Activated CD8-positive, alpha-beta memory T cell treated with anti-CD3 and anti-CD28 coated beads for 36 hours (primary cell): ENCODE measurements around the gene COL5A1. TPM values are rescaled to one million over a fixed set of nuclear protein-coding genes. Genes with fewer than 3 reads are reported as not detected.

Experiments used
- CTCF ChIA-PET: fragments of 350-600 bp; sonication (Branson Sonifier 250); formaldehyde crosslinking; loops from one replicate; lab custom pipeline; 2021; ENCODE audit warnings: antibody characterized with exemption; lab: Charles Lee
- POLR2A ChIA-PET: fragments of 350-600 bp; sonication (Branson Sonifier 250); formaldehyde crosslinking; loops from one replicate; lab custom pipeline; 2021; ENCODE audit warnings: antibody characterized with exemption; lab: Charles Lee
- total RNA-seq, 2 experiments: library from RNA; stranded (reverse); gene quantifications; one replicate each; pipeline ENCODE4 v1.2.3, GENCODE V29; 2021

COL5A1 gene
- total RNA-seq, 2 experiments from 2014 or later = not detected

DNA sequence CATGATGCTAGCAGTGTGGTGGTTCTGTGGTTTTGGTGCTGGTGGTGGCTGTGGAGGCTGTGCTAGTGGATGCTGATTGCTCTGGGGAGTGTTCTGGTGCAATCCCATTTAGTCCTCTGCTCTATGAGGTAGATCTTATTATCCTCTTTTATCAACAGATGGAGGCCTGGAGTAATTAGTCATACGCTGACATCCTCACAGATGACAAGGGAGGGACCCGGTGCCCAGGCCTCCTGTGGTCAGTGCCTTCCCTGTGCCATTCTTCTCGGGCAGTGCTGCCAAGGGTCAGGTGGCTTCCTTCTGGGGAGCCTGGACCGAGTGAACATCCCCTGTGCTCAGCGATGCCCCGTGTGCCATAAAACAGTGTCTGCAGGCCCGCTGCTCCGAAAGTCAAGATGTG, 74.5 kb downstream of the COL5A1 start:
- ChIA-PET POLR2A (no interaction called here), CTCF (no interaction called here)

DNA sequence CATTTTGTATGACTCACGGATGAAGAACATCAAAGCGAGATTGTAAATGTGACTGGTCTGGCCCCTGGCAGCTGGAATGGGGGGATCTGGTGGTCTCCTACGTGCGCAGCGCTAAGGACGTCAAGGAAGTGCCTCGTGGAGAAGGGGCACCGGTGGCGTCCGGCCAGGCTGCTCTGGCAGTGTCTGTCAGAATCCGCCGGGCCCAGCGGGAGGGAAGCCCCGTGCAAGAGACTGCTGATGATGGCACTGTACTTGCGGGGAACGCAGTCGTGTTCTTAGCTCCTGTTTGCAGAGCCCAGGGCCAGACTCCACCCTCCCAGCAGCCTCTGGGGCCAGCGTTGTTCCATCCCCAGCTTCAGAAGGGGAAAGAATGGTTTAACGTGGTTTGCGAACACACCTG, 75.5 kb downstream of the COL5A1 start:
- POLR2A ChIA-PET = no interaction called here
- CTCF ChIA-PET = no interaction called here

DNA sequence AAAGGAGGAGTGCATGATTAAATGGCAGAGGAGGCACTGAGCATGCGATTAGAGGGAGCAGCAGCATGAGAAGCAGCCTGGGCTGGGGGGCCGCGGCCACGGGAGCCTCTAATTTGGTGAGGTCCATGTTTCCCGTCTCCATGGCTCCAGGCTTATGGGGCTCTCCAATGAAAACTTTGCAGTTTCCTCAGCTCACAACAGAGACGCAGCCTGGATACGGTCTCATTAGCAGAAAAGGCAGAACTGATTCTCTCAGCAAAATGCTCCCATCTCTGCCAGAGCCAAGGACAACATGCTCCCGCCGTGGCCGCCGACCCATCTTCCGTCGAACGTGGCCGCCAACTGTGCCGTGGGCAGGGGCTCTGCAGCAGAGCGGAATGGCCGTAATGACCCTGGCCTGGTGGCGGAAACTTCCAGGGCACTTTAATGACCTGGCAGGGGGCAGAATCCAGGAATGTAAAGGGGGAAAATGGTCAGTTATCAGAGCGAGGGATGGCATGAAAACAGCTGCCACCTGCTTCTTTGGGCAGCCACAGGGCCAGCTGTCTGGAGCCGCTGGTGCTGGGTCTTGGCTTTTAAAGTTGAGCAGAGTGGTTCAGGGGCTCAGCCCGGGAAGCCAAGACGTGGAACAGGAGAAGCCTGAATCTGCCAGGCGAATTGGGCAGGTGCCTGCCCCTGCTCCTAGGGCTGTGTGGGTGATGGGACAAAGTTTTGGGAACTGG, 76.5 kb downstream of the COL5A1 start:
- CTCF ChIA-PET = no interaction called here
- POLR2A ChIA-PET = no interaction called here

DNA sequence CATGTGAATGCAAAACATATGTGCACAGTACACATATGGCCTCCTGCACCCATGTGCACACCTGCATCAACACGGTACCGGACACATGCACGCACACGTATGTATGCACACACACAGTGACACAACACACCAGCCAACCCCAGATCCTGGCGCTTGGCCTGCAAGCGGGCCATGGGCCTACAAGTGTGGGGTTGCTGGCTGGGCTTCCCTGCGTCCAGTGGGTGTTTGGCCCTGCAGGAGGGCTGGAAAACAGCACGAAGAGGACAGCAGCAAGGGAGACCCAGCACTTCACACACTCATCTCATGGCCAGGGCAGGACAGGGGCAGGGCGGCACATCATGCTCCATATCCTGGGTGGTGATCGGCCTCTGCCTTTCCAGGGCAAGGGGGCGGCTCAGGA, 77.7 kb downstream of the COL5A1 start:
- ChIA-PET CTCF (no interaction called here), POLR2A (no interaction called here)

DNA sequence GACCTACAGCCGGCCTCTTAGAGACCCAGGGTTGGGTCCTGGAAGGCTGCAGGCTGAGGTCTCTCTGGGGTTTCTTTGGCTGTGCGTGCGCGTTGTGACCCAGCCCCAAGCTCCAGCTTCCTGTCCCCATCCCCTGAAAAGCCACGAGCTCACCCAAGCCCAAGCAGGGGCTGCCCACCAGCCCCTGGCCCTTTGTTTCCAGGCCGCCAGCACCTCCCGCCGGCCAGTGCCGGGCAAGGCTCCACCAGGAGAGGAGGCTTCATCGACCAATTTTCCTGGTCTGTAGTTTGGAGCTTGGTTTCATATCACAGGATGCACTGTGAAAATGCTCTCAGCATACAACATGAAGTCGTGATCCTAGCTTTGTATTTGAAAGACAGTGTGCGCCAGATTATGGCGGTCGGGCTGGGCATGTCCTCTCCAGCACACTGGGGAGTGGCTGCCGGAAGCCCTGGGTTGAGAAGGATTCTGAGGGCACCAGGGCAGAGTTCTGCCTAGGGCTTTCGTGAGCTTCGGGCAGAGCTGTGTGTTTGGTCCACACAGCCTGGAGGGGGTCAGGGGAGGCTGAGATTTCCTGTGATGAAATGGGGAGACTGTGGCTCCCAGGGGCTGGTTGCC, 78.6 kb downstream of the COL5A1 start:
- POLR2A ChIA-PET = no interaction called here
- CTCF ChIA-PET = no interaction called here

DNA sequence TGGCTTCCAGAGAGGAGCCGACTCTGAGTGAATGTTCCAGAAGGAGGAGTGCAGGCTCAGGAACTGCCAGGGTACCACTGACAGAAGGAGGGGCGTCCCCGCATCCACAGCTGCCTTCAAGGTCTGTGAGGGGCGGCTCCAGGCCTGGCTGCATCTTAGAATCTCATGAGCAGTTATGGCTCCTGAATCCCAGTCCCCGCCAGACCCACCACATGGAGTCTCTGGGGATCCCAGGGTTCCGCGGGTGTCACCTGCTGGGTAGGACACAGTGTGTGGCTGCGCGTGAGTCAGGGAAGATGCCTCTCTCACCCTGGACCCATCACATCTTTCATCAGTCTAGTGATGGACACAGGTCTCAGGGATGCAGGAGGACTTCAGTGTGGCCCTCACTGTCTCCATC, 79.2 kb downstream of the COL5A1 start:
- ChIA-PET CTCF (no interaction called here), POLR2A (no interaction called here)

DNA sequence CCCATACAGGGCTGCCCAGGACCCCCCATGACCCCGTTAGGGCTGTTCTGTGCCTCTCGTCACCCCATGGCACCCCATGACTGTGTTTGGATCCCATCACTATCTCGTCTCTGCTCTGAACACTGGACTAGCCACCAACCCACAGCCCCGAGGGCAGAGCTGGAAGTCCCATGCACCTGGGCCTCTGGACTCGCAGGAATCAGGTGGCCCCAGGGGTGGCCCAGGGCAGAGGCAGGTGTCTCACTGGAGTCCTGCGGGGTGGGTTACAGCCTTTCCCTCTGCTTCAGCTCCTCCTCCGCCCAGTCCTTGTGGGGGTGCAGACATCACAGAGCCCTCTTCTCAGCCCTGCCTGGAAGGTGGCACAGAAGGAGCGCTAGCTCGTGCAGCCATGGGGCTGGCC, 79.7 kb downstream of the COL5A1 start:
- POLR2A ChIA-PET = no interaction called here
- CTCF ChIA-PET = no interaction called here

DNA sequence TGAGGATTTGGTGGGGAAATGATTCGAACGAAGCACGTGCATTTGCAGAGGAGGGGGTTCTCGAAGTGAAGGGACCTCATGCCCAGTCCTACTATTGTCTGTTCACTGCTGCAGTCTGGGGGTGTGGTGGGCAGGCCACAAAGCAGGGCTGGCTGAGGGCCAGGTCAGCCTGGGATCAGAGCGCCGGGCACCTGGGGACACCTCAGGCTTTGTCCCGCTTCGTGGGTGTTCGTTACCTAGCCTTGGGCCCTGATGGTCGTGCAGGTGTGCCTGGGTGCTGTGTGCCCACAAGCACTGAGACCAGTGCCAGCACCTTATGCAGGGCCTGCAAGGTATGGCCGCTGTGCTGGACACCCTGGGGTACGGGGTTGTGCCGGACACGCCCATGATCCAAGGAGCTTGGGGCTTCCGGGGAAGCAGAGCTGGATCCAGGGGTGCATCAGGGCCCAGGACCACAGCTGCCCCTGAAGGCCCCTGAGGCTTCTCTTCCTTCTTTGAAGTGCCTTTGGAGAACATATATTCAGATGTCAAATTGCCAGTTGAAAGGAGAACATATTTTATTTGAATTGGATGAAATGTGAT, 80.6 kb downstream of the COL5A1 start:
- ChIA-PET CTCF (no interaction called here), POLR2A (no interaction called here)

DNA sequence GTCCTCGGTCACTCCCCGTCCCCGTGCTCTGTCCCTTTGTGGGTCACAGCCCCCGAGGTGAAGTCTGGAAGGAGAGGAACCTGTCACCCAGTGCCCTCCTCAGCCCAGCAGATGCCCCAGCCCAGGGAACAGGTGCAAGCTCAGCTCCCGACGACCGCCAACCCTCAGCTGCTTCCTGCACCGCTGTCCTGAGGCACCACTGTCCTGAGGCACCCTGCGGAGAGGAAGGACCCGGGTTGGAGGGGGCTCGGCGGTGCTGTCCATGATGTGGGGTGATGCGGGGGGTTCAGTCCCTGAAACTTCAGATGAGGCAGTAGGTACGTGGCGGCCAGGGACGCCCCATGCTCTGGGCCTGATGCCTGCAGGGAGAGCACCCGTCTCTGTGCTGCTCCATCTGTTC, 81.4 kb downstream of the COL5A1 start:
- ChIA-PET CTCF (no interaction called here), POLR2A (no interaction called here)

DNA sequence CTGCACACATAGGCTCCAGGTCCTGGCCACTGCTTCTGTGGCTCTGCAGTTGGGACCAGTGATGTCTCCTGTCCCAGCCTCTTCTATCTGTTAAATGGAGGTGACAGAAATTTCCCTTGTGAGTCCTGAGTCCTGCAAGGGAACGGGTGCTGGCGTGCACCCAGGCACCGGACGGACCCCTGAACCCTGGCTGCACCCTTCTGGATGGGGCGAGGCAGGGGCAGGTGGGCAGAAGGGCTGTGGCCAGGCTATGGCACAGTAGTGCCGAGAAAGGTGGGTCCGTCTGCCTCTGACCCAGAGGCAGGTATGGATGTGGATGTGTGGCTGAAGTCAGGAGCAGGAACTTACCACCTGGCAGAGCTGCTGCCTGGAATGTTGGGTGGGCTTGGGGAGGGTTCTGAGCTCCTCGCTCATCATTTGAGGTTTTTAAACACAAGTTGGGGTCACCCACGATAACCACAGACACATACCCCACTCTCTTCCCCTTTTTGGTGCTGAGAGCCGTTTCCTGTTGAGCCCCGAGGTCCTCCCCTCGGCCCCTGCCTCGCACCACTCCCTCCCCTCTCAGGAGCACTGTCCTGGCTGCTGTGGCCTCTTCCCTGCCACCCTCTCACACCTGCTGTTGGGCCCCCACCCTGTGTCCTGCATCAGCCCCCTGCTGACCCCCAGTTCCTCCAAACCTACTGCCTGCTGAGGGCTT, 82.0 kb downstream of the COL5A1 start:
- CTCF ChIA-PET = no interaction called here
- POLR2A ChIA-PET = no interaction called here

DNA sequence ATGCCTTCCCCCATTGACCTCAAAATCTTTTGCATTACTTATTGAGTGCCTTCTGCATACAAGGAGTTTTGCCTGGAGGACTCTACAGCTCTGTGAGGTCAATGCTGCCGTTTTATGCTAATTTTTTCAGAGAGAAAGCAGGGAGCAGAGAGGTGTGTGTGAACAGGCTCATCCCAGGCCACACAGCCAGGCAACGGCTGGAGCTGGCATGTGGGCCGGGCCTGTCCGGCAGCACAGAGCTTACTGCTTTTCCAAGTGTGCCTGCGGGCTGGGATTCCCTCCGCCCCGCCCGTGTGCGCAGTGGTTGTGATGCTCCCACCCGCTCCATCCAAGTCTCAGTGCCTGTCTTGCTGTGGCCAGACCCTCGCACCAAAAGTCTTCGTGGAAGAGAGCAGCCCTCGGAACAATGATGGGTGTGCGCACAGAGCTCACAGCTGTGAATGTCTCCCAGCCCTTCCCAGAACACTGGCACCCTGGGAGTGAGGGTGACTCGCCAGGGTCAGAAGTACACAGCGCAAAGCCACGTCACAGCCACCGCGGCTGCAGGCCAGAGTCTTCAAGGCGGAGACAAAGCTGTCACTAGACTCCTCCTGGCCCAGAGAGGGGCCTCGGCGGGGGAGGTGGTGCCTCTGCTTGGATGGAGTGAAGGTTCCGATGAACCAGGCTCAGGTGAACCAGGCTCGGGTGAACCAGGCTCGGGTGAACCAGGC, 82.8 kb downstream of the COL5A1 start:
- POLR2A ChIA-PET = no interaction called here

DNA sequence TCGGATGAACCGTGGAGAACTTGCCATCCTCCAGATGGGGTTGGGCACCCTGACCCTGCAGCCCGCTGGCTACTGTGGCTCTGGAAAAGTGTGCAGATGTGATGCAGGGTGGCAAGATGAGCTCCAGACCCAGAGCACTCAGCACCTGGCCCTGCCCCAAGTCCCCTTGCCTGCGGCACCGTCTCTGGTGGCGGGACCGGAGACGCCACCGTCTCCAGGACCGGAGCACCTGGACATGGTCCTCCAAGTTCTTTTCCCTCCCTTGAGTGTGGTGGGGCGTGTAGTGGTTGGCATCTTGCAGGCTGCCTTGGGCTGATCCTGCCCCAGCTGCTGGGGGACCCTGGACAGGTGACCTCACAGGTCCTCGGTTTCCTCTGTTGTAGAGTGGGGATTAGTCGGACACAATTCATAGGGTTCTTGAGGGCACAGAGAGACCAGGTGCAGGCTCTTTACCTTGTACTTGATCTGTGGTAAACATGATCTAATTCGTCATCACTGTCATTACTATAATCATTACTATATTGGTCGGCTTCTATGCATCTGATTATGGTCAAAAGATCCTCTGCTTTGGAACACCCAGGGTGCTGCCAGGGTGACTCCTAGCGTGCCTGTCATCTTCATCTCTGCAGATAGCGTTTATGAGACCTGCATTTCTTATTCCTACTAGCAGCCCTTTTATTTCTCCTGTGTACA, 83.5 kb downstream of the COL5A1 start:
- POLR2A ChIA-PET = no interaction called here
- CTCF ChIA-PET = no interaction called here

More for the DNA sequence above, 82.8 kb downstream of the COL5A1 start:
- CTCF ChIA-PET = no interaction called here

DNA sequence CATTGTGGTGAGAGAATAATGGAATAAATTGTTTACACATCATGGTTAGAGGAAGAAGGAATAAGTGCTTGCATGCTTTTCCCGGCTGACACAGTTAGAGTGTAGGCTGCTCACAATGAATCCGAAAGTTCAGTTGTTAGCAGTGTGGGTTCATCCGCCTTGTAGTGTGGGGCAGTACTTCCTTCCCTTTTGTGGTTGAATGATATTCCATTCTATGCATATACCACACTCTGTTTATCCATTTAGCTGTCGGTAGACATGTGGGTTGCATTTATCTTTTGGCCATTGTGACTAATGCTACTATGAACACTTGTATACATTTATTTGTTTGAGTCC, 84.0 kb downstream of the COL5A1 start:
- CTCF ChIA-PET = no interaction called here
- POLR2A ChIA-PET = no interaction called here

DNA sequence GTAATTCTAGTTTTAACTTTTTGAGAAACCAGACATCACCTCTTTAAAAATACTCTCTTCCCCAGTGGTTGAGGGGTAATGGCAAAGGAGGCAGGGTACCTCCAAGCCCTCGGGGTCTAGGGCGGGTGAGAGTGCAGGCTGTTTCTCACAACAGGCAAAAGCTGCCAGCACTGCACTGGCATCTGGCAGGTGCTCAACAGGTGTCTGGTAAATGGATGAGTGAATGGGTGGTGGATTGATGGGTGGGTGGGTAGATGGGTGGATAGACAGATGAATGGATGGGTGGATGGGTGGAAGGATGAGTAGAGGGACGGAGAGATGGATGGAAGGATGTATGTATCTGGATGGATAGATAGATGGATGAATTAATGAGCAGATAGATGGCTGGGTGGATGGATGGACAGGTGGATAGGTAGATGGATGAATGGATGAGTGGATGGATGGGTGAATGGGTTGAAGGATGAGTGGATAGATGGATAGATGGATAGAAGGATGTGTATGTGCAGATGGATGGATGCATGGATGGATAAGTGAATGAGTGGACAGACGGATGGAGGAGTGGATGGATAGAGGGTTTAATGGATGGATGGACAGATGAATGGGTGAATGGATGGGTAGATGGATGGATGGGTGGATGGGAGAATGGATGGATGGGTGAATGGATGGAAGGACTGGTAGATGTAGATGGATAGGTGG, 84.6 kb downstream of the COL5A1 start:
- POLR2A ChIA-PET = no interaction called here
- CTCF ChIA-PET = no interaction called here

DNA sequence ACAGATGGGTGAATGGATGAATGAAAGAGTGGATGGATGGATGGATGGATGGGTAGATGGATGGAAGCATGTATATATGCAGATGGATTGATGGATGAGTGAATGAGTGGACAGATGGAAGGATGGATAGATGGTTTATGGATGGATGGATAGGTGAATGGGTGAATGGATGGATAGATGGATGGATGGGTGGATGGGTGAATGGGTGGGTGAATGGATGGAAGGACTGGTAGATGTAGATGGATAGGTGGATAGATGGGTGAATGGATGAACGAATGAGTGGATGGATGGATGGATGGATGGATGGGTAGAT, 85.1 kb downstream of the COL5A1 start:
- POLR2A ChIA-PET = no interaction called here

DNA sequence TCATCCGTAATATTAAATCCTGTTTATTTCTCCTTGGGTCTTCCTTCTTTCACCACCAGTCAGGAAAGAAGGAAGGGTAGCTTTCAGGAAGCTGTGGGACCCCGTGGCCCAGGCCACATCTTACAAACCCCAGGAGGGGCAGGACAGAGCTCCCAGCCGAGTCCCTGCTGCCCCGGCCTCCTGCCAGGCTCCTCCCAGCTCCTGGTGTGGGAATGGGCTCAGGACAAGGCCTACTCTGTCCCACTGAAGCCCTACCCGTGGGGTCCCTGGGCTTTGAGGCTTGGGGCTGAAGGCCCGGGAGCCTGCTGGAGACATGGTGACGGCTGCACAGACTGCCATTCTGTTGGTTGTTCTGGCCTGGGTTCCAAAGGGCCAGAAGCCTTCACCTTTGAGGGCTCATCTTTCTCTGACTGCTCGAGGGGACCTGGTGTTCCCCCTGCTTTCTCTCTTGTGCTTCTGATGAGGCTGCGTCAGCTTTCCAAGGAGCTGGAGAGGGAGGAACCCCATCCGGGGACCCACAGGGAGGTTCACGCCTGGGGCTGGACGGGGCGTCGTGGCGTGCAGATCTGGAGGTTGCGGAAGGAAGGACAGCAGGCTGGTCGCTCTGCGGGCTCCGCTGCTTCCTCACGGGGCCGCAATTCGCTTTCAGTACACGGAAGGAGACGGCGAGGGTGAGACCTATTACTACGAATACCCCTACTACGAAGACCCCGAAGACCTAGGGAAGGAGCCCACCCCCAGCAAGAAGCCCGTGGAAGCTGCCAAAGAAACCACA, 86.6 kb downstream of the COL5A1 start:
- ChIA-PET POLR2A (no interaction called here), CTCF (no interaction called here)

More for the DNA sequence above, 85.1 kb downstream of the COL5A1 start:
- CTCF ChIA-PET = no interaction called here

DNA sequence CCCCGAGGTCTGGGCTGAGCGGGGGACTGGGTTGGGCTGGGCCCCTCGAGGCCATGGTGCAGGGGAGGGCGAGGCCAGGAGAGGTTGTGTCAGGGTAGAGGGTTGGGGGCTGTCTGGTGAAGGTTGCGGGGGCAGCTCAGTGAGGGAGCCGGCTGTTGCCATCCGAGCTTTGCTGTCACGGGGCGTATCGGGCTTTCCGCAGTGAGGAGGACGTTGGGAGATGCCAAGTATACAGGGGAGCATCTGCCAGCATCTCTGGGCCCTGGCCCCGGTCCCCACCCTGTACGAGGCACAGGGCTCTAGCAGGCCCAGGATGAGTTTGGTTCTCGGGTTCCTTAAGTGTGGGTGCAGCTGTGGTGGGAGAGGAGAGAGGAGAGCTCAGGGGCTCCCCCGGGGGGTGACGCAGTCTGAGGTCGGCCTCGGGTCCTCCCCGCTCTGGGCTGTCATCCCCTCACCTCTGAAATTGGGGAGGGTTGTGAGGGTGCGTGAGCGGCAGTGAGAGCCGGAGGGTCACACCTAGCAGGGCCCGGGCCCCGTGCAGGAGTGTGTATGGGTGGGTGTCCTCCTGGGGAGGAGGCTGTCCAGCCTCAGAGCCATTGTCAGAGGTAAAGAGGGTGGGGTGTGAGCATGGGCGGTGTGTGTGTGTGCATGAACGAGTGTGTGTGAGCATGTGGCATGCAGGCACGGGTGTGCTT, 87.3 kb downstream of the COL5A1 start:
- POLR2A ChIA-PET = no interaction called here
- CTCF ChIA-PET = no interaction called here
